NCI-H2171 treated with DMSO at 0.1 percent for 48 hours (cell line): ENCODE measurements around the gene PLA2G3.
"Not testable (repeated sequence)": the region's sequence is repeated elsewhere in the genome, so short reads cannot be mapped to it uniquely, and the experiment has no call there.

Experiments
- DNase-seq: peaks from one replicate; lab custom pipeline; 2025; lab: John Stamatoyannopoulos, UW

PLA2G3 gene

DNA sequence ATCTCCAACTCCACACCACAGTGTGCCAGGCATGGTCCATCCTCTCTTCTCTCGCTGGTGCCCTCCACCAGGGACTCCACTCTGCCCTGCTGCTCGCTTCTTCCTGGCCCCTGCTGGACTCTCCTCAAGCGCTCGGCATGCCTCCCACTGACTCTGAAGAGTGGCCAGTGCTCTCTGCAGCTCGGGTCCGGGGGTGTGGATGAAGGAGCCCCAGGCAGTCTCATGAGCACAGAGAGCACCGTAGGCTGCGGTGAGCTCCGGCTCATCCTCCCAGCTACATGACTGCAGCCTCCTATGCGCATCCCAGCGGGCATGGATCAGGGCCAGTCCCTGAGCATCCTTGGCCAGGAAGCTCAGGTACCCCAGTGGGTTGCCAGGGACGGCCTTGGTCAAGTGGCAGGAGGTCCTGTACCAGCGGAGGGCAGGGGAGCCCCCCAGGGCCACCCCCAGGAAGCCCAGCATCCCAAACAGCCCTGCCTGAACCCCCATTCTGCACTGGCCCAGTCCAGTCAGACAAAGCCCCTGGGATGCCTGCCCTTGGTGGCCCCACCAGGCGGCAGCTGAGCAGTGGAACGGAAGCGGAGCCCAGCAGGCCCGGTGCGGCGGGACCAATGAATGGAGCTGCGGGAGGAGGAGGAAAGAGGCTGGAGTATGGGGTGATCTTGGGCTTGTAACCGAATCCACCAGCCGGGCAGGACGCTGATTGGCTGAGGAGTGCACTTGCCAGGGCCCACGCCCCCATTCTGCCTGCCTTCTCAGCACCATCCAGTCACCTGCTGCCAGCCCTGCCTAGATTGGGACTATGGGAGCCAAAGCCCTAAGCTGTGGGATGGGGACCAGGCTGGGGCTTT lies at the start of gene PLA2G3:
Gene PLA2G3 (minus strand): TSS at position 643 of the 851 bp plus-strand sequence. CDS start 154 bp downstream, at position 489.
- DNase-seq = peak; percentile 90

DNA sequence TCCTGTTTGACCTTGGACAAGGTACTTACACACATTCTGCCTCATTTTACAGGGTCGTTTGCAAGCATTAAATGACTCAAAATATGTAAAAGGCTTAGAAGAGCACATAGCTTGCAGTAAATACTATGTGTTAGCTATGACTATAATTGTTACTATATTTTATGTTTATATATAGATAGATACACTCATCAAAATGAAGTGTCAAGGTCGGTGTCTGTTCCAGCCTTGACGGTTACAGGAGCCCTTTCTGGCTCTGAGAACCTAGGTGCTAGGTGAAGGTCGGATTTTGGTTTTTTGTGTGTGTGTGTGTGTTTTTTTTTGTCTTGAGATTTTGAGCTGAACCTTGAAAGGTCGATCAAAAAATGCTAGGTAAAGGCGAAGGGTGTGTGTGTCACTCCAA lies 47.3 kb upstream of the PLA2G3 start:
- no peak for DNase-seq

GRCh38 chr22:31185056-31185455 lies 44.7 kb upstream of the PLA2G3 start:
- DNase-seq = no peak

DNA sequence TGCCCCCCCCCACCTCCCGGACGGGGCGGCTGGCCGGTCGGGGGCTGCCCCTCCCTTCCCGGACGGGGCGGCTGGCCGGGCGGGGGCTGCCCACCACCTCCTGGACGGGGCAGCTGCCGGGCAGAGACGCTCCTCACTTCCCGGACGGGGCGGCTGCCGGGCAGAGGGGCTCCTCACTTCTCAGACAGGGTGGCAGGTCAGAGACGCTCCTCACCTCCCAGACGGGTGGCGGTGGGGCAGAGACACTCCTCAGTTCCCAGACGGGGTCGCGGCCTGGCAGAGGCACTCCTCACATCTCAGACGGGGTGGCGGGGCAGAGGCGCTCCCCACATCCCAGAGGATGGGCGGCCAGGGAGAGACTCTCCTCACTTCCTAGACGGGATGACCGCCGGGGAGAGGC lies 43.7 kb upstream of the PLA2G3 start:
- DNase-seq = no peak

DNA sequence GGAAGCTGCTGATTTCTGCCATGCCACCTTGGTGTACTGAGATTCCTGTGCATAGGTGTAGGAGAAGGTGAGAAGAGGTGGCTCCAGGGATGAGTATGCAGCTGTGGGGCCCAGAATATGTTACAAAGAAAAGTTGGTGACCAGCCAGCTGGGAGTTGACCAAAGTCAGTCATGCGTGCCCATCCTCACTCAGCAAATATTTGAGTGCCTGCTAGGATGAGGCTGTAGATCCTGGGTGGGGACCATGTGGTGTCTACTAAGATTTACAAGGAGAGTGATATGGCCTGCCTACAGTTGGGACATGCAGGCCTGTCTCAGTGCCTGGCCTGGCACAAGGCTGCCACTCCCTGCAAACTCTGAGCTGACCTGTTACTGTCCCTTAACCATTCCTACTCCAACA lies 39.0 kb upstream of the PLA2G3 start:
- no peak for DNase-seq

DNA sequence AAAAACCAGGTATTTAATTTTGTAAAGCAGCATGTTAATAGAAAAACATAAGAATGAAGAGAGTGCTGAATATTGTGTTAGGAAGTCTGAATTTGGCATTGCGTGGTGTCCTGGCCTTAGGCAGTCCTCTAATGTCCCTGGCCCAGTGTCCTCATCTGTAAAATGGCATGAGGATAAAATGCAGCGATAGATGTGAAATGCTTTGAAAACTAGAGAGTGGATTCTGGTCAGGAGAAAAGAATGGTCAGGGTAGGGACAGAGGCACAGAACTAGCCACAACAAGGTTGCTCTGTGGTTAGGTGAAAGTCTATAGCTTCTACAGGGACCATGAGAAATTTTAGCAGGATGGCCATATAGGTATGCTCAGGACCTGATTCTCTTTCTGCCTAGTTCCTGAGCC lies 38.6 kb upstream of the PLA2G3 start:
- DNase-seq = no peak

- peak; percentile 62 for DNase-seq
These were observed 37.3 kb upstream of the PLA2G3 start for GRCh38 chr22:31177420-31178162.

DNA sequence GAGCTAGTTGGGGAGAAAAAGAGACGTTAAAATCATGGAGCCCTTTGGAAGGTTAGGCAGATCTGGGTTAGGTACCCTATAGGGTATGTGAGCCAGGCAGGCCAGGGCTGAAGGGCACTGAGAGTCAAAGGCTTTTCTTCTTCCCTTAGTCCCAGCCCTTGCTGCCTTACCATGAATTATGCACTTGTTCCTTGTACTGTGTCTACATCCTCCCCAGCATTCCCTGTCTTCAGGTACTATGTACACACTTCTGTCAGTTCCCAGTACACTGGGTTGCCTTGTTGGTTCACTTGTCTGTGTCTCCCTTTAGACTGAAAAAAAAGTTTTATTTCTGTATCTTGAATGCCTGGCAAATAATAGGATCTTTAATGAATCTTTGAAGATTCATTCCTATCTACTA lies 36.6 kb upstream of the PLA2G3 start:
- DNase-seq = no peak

DNA sequence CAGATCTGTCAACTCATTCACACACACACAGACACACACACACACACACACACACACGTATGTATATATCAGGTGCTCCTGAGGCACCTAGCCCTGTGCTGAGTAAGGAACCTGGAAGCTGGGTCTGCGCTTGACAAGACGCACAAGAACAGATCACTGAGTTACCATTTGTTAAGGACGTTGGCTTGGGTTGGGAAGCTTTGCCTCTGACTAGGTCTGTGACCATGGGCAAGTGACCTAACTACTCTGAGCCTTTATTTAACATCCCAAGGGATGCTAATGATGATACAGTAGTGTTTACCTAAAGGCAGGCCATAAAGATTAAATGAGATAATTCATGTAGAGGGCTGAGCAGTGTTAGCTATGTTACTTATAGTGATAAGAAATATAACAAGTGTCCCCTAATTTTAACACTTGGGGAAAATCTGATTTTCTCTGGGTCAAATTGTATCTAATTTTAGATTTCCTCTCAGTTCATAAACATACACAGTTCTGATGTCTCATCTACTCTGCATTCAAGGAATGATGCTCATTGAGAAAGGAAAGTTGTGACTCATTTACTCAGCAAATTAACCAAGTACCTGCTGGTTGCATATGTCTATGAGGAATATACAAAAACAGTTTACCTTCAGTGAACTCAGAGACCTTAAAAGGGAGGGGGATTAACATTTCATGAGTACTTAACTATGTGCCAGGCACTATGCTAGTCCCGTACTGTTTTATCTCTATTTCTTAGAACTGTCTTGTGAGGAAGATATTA lies 33.3 kb upstream of the PLA2G3 start:
- DNase-seq = no peak

DNA sequence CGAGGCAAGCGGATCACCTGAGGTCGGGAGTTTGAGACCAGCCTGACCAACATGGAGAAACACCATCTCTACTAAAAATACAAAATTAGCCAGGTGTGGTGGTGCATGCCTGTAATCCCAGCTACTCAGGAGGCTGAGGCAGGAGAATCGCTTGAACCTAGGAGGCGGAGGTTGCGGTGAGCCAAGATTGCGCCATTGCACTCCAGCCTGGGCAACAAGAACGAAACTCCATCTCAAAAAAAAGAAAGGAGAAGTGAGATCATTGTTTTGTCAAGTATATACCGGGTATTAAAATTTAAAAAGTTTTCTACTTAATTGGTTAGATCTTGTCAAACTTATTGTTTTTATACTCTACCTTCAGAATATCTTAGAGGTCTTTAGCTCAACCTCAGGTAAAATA lies 31.4 kb upstream of the PLA2G3 start:
- not testable (repeated sequence) for DNase-seq

- no peak for DNase-seq
These were observed 30.7 kb upstream of the PLA2G3 start for GRCh38 chr22:31170971-31171370.

DNA sequence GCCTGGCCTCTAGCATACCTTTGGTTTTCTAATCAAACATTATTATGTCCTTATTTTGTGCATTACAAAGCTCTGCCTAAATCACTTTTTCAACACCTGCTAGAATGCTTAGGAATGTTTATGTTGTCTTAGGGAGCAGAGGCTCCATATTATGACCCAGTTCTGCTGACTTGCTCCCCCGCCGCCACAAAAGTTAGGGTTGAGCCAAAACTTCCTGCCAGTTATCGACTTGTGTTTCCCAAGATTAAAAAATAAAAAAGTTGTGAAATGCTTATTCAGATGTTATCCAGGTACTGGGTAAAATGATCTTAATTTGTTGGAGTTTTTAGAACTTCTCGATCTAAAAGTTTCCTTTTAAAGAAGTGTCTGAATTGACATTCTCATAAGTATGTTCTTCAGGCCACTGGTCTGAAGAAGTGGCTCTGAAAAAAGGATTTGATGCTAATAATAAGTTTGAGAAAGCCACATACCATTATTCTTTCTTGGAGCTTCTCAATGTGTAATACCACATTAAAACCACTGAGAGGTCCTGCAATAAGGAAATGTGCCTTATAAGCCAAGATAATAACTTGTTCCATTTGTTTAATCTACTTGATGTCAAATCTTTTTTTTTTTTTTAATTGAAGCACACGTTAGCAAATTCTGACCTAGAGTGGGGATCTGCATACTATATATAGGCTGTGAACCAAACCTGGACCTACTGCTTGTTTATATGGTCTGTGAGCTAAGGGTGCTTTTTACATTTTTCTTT lies 21.9 kb upstream of the PLA2G3 start:
- no peak for DNase-seq

- DNase-seq = no peak
These were observed 21.1 kb upstream of the PLA2G3 start for GRCh38 chr22:31161386-31161785.

GRCh38 chr22:31160328-31160978 lies 20.1 kb upstream of the PLA2G3 start:
- DNase-seq = no peak

DNA sequence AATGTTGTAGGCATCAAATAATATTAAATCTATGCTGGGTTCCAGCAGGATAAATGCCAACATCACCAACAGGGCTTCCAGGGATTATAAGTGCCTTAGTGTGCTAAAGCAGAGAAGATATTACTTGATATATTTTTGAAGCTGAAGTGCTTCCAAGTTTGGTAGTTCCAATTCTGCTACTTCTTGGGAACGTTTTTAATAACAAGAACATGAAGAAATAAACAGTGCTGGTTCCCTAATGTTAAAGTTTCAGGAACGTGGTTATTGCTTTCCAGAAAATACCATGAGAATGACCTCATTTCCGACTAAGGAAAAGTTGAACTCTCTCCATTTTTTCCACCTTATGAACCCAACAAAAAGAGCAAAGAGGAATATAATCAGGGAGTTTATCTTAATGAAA lies 15.1 kb upstream of the PLA2G3 start:
- DNase-seq = no peak

GRCh38 chr22:31154975-31155374 lies 14.7 kb upstream of the PLA2G3 start:
- DNase-seq = no peak

DNA sequence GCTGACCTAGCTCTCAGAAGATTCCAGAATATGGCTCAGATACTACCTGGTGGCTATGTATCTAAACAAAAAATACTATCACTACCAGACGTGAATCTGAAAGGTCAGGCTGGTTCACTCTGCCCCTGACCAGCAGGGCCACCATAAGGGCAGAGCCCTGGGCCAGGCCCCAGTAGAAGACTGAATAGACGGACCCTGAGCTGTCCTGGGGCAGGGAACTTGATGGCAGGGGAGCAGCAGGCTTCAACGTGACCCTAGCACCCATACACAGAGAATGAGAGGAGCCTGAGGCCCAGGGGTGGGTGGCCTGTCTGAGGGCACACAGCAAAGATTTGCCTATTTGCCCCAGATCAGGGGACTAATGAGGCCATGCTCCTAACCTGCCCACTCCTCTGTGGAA lies 13.0 kb upstream of the PLA2G3 start:
- DNase-seq = no peak

DNA sequence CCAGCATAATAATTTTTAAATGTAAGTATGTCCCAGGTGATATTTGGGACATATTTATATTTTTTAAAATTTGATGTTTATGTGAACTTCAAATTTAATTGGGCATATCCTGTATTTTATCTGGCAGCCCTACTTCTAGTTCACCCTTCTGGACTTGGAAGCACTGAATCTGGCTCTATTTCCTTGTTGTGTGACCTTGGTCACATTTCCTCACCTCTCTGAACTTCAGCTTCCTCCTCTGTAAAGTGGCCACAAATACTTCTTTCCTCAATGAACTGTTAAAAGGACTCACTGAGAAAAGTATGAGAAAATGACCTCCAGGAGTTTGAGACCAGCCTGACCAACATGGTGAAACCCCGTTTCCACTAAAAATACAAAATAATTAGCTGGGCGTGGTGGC lies 11.6 kb upstream of the PLA2G3 start:
- DNase-seq = no peak

DNA sequence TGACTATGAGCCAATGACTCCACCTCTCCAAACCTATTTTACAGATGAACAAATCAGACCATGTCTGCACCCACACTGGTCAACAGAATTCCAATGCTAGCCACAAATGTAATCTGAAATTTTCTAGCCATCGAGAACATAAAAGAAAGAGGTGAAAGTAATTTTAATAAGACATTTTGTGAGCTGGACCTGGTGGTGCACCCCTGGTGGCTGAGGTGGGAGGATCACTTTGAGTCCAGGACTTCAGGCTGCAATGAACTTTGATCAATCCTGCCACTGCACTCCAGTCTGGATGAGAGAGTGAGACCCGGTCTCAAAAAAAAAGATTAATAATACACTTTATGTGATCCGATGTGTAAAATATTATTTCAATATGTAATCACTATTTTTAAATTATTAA lies 10.3 kb upstream of the PLA2G3 start:
- no peak for DNase-seq

DNA sequence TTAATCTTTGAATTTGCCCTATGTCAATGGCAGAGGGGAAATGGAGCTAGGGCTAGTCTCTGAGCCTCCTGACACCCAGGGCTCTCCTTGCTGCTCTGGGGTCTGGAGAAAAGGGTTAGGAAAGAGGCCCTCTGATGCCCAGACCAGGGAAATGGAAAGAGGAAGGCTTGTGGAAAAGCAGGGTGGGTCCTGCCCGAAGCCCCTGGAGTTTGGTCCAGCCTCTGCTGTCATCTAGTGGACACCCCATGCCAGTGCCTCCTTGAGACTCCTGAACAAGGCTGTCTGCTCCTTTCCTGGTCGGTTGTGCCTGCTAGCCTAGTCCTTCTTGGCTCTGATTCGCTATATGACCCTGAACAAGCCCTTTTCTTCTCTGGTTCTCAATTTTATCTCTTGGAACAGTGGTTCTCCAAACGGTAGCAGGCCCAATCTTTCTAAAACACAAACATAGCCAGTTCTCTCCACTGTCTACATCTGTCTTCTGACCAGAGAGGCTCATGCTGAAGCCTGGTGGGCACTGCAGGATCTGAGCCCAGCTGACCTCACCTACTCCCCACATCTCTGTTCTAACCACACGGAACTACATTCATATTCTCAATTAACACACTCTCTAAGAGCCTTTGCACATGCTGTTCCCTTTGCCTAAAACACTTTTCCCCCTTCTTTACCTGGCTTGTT lies 8.8 kb upstream of the PLA2G3 start:
- peak; percentile 80 for DNase-seq

- DNase-seq = no peak
These were observed 8.2 kb upstream of the PLA2G3 start for GRCh38 chr22:31148488-31148887.
